ENCODE results near the gene MKNK1.

MKNK1 gene

DNA sequence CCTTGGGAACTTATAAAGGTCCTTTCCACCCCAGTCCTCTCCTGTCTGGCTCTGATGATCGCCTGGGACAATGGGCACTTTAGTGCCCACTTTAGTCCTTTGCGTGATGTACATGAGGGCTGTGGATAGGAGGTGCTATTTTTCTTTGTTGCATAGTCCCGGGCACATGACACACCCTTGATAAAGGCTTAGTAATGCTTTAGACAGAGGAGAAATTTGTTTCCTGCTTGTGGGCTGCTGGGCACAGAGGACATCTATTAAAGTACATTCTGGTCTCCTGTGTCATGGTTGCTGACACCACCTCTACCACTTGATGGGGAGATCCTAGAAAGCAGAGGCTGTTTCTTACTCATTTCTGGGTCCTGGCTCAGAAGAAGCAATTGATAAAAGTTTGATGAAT lies 47.2 kb downstream of the MKNK1 start:
- DNase-seq, result no peak

GRCh38 chr1:46555826-46556619 lies 48.0 kb downstream of the MKNK1 start:
- DNase-seq, result no peak

DNA sequence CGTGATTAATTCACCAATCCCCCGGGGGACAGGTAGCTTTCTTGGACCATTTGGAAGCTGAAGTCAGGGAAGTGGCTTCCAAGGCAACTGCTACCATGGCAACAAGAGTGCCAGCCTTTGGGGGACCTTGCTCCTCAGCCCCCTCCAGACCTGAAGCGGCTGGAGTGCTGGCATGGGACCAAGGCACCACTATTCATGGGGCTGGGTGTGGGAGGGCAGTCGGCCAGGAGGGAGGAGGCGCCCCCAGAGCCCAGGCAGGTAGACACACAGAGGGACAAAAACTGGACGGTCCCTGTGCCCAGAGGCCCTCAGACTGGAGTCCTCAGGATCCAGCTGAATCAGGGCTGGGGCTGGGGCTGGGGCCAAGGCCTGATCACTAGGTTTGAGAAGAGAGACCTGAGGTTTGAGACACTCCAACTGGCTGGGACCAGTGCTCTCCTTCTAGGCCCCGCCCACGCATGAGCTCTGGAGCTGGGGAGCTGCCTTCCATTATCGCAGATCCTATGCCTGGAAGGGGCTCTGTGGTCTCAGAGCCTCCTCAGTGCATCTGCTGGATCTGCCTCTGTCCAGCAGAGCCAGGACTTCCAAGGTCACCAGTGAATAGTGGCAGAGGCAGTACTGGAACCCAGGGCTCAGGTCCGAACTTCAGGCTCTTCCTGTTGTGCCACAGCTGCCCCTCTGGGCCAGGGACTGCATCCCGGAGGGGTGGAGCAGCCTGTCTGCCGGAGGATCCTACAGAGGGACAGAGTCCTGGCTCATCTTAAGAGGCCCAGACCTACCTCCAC lies 49.3 kb downstream of the MKNK1 start:
- no peak for DNase-seq

DNA sequence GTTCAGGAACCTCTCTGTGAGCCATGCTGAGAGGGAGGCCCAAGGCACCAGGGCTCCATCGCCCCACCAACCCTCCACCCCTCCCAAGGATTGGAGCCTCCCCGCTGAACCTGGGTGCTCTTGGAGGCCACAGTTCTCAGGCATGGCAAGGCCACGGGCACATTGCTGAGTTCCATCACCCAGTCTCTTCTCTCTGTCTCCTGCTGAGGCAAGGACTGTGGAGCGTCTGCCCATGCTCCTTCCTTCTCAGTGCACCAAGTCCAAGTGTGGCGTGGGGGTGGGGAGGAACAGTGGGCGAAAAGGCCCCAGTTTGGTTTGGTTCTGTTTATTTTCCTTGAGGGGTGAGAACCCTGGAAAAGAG lies 49.9 kb downstream of the MKNK1 start:
- DNase-seq, result no peak

DNA sequence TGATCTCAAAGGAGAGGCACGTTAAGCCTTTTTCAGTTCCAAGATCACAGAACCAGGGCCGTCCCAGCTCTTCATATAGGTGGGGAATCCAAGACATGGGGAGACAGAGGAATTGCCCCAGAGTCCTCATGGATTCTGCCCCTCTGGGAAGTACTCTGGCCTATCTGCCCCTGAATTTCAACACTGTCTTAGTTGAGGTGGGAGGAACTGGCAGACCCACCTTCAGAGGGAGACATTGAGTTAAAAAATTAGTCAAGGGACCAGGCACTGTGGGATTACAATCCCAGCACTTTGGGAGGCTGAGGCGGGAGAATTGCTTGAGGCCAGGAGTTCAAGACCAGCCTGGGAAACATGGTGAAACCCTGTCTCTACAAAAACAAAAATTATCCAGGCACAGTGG lies 50.6 kb downstream of the MKNK1 start:
- no peak for DNase-seq

DNA sequence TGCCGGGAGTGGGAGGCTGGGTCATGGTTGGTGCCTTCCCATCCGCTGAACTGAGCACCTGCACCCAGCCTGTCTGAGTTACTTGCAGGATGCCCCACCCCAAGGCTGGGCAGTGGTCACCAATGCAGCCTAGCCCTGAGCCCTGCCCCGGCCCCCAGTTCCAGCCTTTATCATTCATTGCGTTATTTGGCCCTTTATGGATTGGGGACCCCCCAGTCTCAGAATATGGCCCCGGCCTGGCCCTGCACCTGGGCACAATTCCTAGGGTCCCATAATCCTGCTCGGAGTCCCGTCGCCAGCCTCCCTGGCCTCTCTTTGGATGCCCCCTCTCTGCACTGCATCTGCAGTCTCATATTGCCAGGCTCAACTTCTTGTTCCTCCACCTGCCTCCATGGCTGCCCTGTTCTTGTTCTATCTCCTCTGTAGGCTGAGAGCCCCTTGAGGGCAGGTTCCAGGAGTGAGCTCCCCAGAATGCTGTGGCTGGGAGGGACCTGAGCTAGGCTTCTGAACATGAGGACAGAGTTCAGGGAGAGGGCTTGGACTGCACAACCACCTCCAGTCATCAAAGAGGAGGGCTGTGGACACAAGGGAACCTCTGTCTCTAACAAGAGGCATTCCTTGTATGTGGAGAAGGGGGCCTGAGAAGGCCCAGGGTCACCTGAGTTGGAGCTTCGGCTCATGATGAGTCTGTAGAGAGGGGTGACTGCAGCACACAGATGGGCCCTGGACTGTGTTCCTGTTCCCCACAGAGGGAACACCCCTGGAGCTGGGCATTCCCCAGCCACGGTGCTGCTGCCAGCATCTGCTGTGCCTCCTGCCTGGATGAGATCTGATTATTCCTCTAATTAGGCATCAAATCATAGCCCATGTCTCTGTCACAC lies 51.5 kb downstream of the MKNK1 start:
- no peak for DNase-seq

DNA sequence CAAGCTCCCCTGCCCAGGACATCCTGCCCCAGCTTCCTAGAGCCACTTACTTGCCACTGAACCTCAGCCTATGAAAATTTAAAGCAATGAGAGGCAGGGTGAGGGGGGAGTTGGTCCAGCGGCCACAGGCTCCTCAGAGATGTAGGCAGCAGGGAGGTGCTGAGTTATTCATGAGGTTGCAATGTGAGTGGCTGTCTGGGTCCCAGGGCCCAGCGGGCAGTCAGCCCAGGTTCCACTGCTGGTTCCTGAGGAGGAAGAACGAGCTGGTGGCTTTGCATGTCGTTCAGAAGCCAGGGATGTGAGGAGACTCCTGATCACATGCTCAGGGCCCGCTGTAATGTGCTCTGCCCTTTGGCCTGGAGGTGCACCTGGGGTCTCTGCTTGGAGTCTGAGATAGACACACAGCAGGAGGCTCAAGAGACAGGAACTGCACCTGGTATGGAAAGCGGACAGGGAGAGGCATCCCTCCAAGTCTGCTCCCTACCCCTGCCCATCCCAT lies 52.4 kb downstream of the MKNK1 start, which contains the start of gene KNCN:
TSS of gene KNCN (minus strand) at position 51 of the 499 bp plus-strand sequence. CDS start 432 bp downstream, outside the sequence.
- no peak for DNase-seq

DNA sequence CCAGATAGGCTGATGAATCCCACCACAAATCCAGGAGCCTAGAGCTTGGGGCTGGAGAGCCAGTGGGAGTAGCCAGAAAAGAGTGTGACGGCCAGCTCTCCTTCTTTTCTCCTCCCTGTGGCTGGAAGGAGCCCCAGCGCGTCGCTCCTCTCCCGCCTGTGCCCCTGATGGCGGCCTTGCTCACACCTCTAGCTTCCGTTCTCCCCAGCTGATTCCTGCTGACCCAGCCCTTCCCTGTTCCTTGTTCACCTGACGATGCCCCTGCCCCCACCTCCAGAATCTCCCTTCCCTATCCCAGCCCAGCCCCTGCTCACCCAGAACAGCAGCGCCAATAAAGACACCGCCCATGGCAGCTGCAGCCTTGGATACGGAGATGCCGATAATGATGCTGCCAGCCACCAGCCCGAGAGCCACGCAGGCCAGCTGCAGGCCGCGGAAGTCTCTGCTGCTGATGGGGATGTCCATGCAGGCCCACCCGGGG lies 53.3 kb downstream of the MKNK1 start:
- no peak for DNase-seq

GRCh38 chr1:46549697-46550681 lies 54.1 kb downstream of the MKNK1 start:
- peak; percentile 5 for DNase-seq

DNA sequence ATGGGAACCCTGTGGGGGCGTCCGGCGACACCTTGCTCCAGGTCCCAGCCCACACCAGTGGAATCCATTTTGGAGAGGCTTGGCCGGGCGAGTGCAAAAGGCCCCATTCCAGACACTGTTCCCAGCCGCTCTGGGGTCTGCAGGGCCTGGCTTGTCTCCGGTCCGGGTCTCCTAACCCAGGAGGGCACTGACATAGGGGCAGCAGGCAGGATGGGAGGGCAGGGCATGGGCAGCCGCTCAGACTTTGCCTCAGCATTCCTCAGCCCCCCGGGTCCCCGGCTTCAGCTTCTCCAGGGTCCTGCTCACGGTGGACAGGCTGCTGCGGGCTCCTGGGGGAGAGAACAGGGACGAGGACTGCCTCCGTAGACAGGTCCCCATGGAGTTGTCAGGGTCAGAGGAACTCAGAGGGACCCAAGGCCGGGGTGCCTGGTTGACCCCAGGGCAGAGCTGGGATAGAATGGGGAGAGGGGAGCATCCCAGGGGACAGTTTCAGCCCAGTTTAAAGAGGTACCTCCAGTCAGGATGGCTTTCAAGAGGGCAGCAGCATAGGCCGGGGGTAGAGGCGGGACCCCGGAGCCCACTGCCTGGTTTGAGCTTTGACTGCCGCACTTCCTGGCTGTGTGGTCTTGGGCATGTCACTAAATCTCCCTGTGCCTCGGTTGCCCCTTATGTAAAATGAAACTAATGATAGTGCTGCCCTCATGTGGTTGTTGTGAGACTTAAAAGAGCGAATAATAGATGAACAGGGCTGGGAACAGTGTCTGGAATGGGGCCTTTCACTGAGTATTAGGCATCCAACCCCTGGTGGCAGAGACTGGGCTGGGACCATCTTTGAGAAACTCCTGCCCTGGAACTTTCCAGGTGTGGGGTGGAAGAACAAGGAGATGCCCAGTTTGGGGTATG lies 56.3 kb downstream of the MKNK1 start:
- peak; percentile 57 for DNase-seq

GRCh38 chr1:46546210-46546609 lies 57.9 kb downstream of the MKNK1 start:
- DNase-seq, result no peak

GRCh38 chr1:46545784-46546183 lies 58.3 kb downstream of the MKNK1 start:
- no peak for DNase-seq

DNA sequence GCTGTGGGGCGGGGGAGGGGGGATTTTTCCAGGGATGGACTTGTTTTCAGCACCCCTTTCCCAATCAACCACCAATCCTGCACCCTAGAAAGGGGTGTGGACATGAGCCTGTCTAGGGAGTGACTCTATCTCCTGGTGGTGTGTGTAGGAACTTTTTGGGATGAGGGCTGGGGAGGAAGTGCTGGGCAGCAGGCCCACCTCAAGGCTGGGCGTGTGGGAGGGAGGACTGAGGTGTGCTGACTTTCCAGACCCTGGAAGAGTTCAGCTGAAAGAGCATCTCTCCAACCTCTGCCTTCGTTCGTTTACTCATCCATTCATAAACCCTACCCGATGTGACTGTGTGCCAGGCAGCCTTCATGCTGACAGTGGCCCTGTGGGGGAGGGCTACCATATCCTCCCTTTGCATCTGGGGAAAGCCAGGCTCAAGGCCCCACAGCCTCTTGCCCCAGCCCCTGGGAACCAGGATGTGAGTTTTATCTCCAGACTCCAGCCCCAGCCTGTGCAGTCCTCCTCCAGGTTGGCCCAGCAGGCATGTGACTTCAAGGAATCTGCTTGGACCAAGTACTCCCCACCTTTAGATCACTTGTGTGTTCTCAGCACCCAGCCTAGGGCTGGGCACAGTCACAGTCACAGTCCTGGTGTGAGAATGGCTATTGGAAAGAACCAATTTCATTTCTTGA lies 59.4 kb downstream of the MKNK1 start:
- DNase-seq, result no peak

- no peak for DNase-seq
These were observed 60.1 kb downstream of the MKNK1 start for GRCh38 chr1:46543761-46544560.

DNA sequence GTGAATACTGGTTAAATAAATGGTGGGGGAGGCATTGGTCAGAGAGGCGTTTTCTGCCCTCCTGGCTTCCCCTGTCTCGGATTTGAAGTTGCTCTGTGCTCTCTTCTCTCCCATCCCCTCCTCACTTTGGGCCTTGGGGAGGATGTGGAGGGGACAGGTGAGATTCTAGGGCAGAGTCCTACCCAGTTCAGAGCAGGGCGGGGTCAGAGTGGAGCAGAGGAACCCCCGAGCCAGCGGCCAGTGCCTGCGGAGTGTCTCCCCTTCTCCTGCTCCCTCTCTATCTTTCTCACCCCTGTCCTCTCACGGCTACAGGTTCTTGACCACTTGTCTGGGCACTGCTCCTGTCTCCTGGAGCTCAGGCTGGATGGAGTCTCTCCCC lies 60.7 kb downstream of the MKNK1 start:
- no peak for DNase-seq

GRCh38 chr1:46539972-46540371 lies 64.1 kb downstream of the MKNK1 start:
- DNase-seq, result no peak

- DNase-seq, result no peak
These were observed 65.9 kb downstream of the MKNK1 start for GRCh38 chr1:46538147-46538546.

GRCh38 chr1:46537651-46538050 lies 66.4 kb downstream of the MKNK1 start:
- no peak for DNase-seq

DNA sequence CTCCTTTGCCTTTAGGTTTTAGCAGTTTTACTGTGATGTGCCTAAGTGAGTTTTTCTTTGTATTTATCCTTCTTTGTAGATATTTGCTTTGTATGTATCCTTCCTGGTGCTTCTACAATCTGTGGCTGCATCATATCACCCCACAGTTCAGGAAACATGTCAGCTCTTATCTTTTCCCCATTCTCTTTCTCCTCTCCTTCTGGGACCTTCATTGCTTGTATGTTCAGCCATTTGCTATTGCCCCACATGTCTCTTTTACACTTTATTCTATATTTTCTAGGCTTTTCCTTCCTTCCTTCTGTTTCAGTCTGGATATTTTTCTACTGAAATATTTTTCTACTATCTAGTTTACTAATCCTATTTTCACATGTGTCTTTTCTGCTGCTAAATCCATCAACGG lies 67.5 kb downstream of the MKNK1 start:
- DNase-seq, result no peak

Measured in NCI-H1694 (cell line).